ENCODE data around the gene KCNK13.
"Not testable (repeated sequence)": the region's sequence is repeated elsewhere in the genome, so short reads cannot be mapped to it uniquely, and the experiment has no call there.

KCNK13 gene

GRCh38 chr14:90060312-90060964, 1.4 kb upstream of the KCNK13 start:
- FAIRE-seq: no peak

GRCh38 chr14:90060965-90061684, 669 bp upstream of the KCNK13 start:
- DNase-seq (ENCODE audit: extremely low spot score, insufficient read length, low read depth) (no peak), FAIRE-seq (no peak)

More at GRCh38 chr14:90060312-90060964, 1.4 kb upstream of the KCNK13 start:
- DNase-seq (ENCODE audit: extremely low spot score, insufficient read length, low read depth): peak; percentile 28

GRCh38 chr14:90062127-90062794, 467 bp downstream of the KCNK13 start:
- DNase-seq (ENCODE audit: extremely low spot score, insufficient read length, low read depth) (no peak), FAIRE-seq (no peak)

- DNase-seq (ENCODE audit: extremely low spot score, insufficient read length, low read depth) (no peak), FAIRE-seq (no peak)
These were observed 1.2 kb downstream of the KCNK13 start for GRCh38 chr14:90062822-90063539.

- no peak for FAIRE-seq
- no peak for DNase-seq (ENCODE audit: extremely low spot score, insufficient read length, low read depth)
These were observed 10.6 kb downstream of the KCNK13 start for GRCh38 chr14:90072350-90072749.

GRCh38 chr14:90079576-90079975, 17.8 kb downstream of the KCNK13 start:
- FAIRE-seq: no peak
- no peak for DNase-seq (ENCODE audit: extremely low spot score, insufficient read length, low read depth)

- FAIRE-seq: no peak
- DNase-seq (ENCODE audit: extremely low spot score, insufficient read length, low read depth): no peak
These were observed 25.6 kb downstream of the KCNK13 start for GRCh38 chr14:90087433-90087832.

GRCh38 chr14:90088176-90088575, 26.4 kb downstream of the KCNK13 start:
- FAIRE-seq: no peak
- no peak for DNase-seq (ENCODE audit: extremely low spot score, insufficient read length, low read depth)

GRCh38 chr14:90089486-90089885, 27.7 kb downstream of the KCNK13 start:
- not testable (repeated sequence) for FAIRE-seq; DNase-seq (ENCODE audit: extremely low spot score, insufficient read length, low read depth)

GRCh38 chr14:90091393-90091792, 29.6 kb downstream of the KCNK13 start:
- no peak for DNase-seq (ENCODE audit: extremely low spot score, insufficient read length, low read depth)
- FAIRE-seq: no peak

- DNase-seq (ENCODE audit: extremely low spot score, insufficient read length, low read depth) (no peak), FAIRE-seq (no peak)
These were observed 32.3 kb downstream of the KCNK13 start for GRCh38 chr14:90093942-90094595.

GRCh38 chr14:90095096-90095495, 33.3 kb downstream of the KCNK13 start:
- FAIRE-seq (no peak), DNase-seq (ENCODE audit: extremely low spot score, insufficient read length, low read depth) (no peak)

- DNase-seq (ENCODE audit: extremely low spot score, insufficient read length, low read depth): no peak
- no peak for FAIRE-seq
These were observed 34.8 kb downstream of the KCNK13 start for GRCh38 chr14:90096566-90096965.

- DNase-seq (ENCODE audit: extremely low spot score, insufficient read length, low read depth) (no peak), FAIRE-seq (no peak)
These were observed 42.0 kb downstream of the KCNK13 start for GRCh38 chr14:90103808-90104207.

- DNase-seq (ENCODE audit: extremely low spot score, insufficient read length, low read depth): no peak
- FAIRE-seq: no peak
These were observed 44.0 kb downstream of the KCNK13 start for GRCh38 chr14:90105756-90106155.

GRCh38 chr14:90107789-90108188, 46.0 kb downstream of the KCNK13 start:
- FAIRE-seq (no peak), DNase-seq (ENCODE audit: extremely low spot score, insufficient read length, low read depth) (no peak)

- no peak for FAIRE-seq
These were observed 48.1 kb downstream of the KCNK13 start for GRCh38 chr14:90109858-90110257.

GRCh38 chr14:90111895-90112534, 50.2 kb downstream of the KCNK13 start:
- no peak for FAIRE-seq

More at GRCh38 chr14:90109858-90110257, 48.1 kb downstream of the KCNK13 start:
- no peak for DNase-seq (ENCODE audit: extremely low spot score, insufficient read length, low read depth)

GRCh38 chr14:90114554-90114953, 52.8 kb downstream of the KCNK13 start:
- DNase-seq (ENCODE audit: extremely low spot score, insufficient read length, low read depth) (no peak), FAIRE-seq (no peak)

More at GRCh38 chr14:90111895-90112534, 50.2 kb downstream of the KCNK13 start:
- DNase-seq (ENCODE audit: extremely low spot score, insufficient read length, low read depth): no peak

Measured in GM18507 (cell line).